Activated T-helper 1 cell treated with anti-CD3 and anti-CD28 coated beads, Interleukin-12 subunit alpha, Interleukin-12 subunit beta, Interleukin-2, Interleukin-4 antibody, amounts not matched to agents 30 ng/mL and 10 ng/mL and 1 ng/mL, durations not matched to agents 14 hours and 24 hours and 36 hours (primary cell): ENCODE results near the gene CLEC18A. TPM values are rescaled to one million over a fixed set of nuclear protein-coding genes. Genes with fewer than 3 reads are reported as not detected.
"Not testable (repeated sequence)": the region's sequence is repeated elsewhere in the genome, so short reads cannot be mapped to it uniquely, and the experiment has no call there.

Experiments used
- DNase-seq: peaks from one replicate; pipeline ENCODE4 v3.0.0; 2021; ENCODE audit warnings: low spot score
- H3K27ac Mint-ChIP-seq: one replicate; pipeline ENCODE4 v1.8.0; 2021; ENCODE audit warnings: mild to moderate bottlenecking, mixed read lengths
- H3K27me3 Mint-ChIP-seq: one replicate; pipeline ENCODE4 v1.8.0; 2022; ENCODE audit warnings: mild to moderate bottlenecking, moderate library complexity, mixed read lengths; ENCODE audit not compliant: insufficient read depth
- H3K36me3 Mint-ChIP-seq: one replicate; pipeline ENCODE4 v1.8.0; 2021; ENCODE audit warnings: low read depth, mixed read lengths
- H3K4me1 Mint-ChIP-seq: one replicate; pipeline ENCODE4 v1.8.0; 2021; ENCODE audit warnings: low read depth, mixed read lengths
- H3K4me3 Mint-ChIP-seq: one replicate; pipeline ENCODE4 v1.8.0; 2021; ENCODE audit warnings: mild to moderate bottlenecking, moderate library complexity, mixed read lengths
- H3K9me3 Mint-ChIP-seq: one replicate; pipeline ENCODE4 v1.8.0; 2021; ENCODE audit warnings: mixed read lengths
- intact Hi-C: fragments of 100-400 bp; cut with micrococcal nuclease; formaldehyde crosslinking; loops from one replicate; pipeline ENCODE4 v1.15.1; 2024
- total RNA-seq: library from RNA; stranded (reverse); gene quantifications from 2 replicates; pipeline ENCODE4 v1.2.3, GENCODE V29; 2022

Gene CLEC18A
- total RNA-seq, result 0.39 and 0.67 TPM in 2 replicates

- H3K27ac Mint-ChIP-seq, H3K9me3 Mint-ChIP-seq, H3K27me3 Mint-ChIP-seq, DNase-seq, H3K36me3 Mint-ChIP-seq, H3K4me1 Mint-ChIP-seq, intact Hi-C loops, H3K4me3 Mint-ChIP-seq: not testable (repeated sequence)
These were observed at the start of gene CLEC18A for GRCh38 chr16:69951017-69951671. TSS of gene CLEC18A (plus strand) at chr16:69951334. CDS start at chr16:69951367, 33 bp downstream.

GRCh38 chr16:69903865-69904415 lies 47.2 kb upstream of the CLEC18A start:
- H3K27me3 Mint-ChIP-seq, result no peaks in the 10 kb centered on the region
- no peak overlapping the region for H3K4me3 Mint-ChIP-seq
- H3K27ac Mint-ChIP-seq, result no peak overlapping the region
- no peaks in the 10 kb centered on the region for H3K4me1 Mint-ChIP-seq
- H3K9me3 Mint-ChIP-seq, result no peaks in the 10 kb centered on the region
- DNase-seq, result no peak
- H3K36me3 Mint-ChIP-seq, result no peaks in the 10 kb centered on the region
- intact Hi-C loops, result no loop called here

DNA sequence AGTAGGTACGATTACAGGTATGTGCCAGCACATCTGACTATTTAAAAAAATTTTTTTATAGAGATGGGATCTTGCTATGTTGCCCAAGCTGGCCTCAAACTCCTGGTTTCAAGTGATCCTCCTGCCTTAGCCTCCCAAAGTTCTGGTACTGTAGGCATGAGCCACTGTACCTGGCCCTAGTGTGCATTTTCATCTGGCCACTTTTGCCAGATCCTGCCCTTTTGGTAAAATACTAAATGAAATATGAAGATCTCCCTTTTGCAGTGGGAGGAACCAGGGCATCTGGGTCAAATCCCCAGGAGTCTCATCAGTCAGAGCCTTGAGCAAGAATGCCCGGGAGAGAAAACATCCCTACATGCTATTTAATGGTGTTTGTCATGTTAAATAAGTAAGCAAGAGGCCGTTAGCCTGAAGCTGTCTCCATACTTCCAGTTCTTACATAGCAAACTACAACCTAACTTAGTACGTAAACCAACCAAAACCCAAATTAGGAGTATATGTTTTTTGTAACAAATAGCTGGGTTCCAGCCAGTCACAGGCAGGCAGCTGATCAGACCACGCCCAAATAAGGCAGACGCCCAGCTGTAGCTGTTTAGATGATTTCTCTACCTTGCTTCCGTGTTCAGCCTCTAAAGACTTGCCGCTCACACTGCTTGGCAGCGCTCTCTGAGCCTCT lies 46.5 kb upstream of the CLEC18A start:
- no peaks in the 10 kb centered on the region for H3K27me3 Mint-ChIP-seq
- intact Hi-C loops, result no loop called here

DNA sequence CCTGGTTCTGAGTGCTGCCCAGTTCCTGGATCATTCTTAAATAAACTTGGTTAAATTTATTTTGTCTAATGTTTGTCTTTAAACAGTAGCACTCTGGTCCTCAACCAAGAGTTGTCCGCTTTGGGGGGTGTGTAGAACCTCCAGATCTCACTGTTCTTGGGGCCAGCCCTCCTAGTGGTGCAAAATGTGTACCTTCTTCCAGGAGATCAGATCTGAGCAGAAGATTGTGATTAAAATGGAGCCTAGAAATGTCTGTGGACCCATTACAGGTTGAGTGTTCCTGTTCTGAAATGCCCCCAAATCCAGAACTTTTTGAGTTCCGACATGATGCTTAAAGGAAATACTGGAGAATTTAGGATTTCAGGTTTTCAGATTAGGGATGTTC lies 46.0 kb upstream of the CLEC18A start:
- intact Hi-C loops, result no loop called here
- Mint-ChIP-seq H3K4me3 (no peak overlapping the region), H3K27me3 (no peaks in the 10 kb centered on the region), H3K36me3 (peaks cover 2% of the 10 kb centered on the region), H3K4me1 (no peaks in the 10 kb centered on the region), H3K9me3 (no peaks in the 10 kb centered on the region), H3K27ac (no peak overlapping the region)
- no peak for DNase-seq

More for the DNA sequence above, 46.5 kb upstream of the CLEC18A start:
- no peaks in the 10 kb centered on the region for H3K9me3 Mint-ChIP-seq
- H3K4me3 Mint-ChIP-seq, result no peak overlapping the region
- no peak overlapping the region for H3K27ac Mint-ChIP-seq
- H3K4me1 Mint-ChIP-seq, result no peaks in the 10 kb centered on the region
- no peak for DNase-seq
- H3K36me3 Mint-ChIP-seq, result no peaks in the 10 kb centered on the region

GRCh38 chr16:69906838-69907401 lies 44.2 kb upstream of the CLEC18A start:
- intact Hi-C loops, result no loop called here
- Mint-ChIP-seq H3K36me3 (peaks cover 5% of the 10 kb centered on the region), H3K27me3 (no peaks in the 10 kb centered on the region), H3K9me3 (no peaks in the 10 kb centered on the region), H3K27ac (no peak overlapping the region), H3K4me1 (no peaks in the 10 kb centered on the region), H3K4me3 (no peak overlapping the region)
- DNase-seq, result no peak

GRCh38 chr16:69909043-69909442 lies 42.1 kb upstream of the CLEC18A start:
- H3K36me3 Mint-ChIP-seq, result peaks cover 5% of the 10 kb centered on the region
- intact Hi-C loops, result no loop called here
- no peaks in the 10 kb centered on the region for H3K27me3 Mint-ChIP-seq

GRCh38 chr16:69909760-69910159 lies 41.4 kb upstream of the CLEC18A start:
- H3K36me3 Mint-ChIP-seq, result peaks cover 7% of the 10 kb centered on the region
- no peaks in the 10 kb centered on the region for H3K9me3 Mint-ChIP-seq
- no peaks in the 10 kb centered on the region for H3K27me3 Mint-ChIP-seq
- intact Hi-C loops, result no loop called here
- no peaks in the 10 kb centered on the region for H3K4me1 Mint-ChIP-seq
- H3K27ac Mint-ChIP-seq, result no peak overlapping the region
- H3K4me3 Mint-ChIP-seq, result no peak overlapping the region
- no peak for DNase-seq

More at GRCh38 chr16:69909043-69909442, 42.1 kb upstream of the CLEC18A start:
- no peak for DNase-seq
- Mint-ChIP-seq H3K4me3 (no peak overlapping the region), H3K9me3 (no peaks in the 10 kb centered on the region), H3K4me1 (no peaks in the 10 kb centered on the region), H3K27ac (no peak overlapping the region)

GRCh38 chr16:69910964-69911363 lies 40.2 kb upstream of the CLEC18A start:
- H3K4me3 Mint-ChIP-seq, result no peak overlapping the region
- no peak overlapping the region for H3K27ac Mint-ChIP-seq
- H3K4me1 Mint-ChIP-seq, result no peaks in the 10 kb centered on the region
- intact Hi-C loops, result no loop called here
- no peaks in the 10 kb centered on the region for H3K9me3 Mint-ChIP-seq
- H3K36me3 Mint-ChIP-seq, result peaks cover 9% of the 10 kb centered on the region
- no peak for DNase-seq
- no peaks in the 10 kb centered on the region for H3K27me3 Mint-ChIP-seq

- Mint-ChIP-seq H3K9me3 (no peaks in the 10 kb centered on the region), H3K27ac (no peak overlapping the region)
- intact Hi-C loops, result no loop called here
These were observed 34.7 kb upstream of the CLEC18A start for GRCh38 chr16:69916462-69916861.

DNA sequence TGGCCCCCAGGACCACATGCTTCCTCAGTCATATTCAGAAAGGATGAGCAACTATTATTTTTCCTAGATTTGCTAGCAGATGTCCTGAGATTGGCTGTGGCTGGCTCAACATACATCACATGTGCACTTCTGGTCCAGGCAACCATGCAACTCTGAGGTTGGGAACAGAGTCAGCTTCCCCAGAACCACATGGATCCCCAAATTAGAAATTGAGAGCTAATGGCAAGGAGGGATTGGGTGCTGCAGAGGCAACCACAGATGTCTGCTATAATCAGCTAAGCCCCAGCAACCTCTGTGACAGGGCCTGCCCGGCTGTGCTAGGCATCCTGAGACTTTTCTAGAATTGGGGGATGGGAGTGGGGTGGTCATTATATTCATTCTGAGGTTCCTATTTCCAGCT lies 33.8 kb upstream of the CLEC18A start:
- no peak for DNase-seq
- intact Hi-C loops, result no loop called here
- Mint-ChIP-seq H3K27me3 (no peaks in the 10 kb centered on the region), H3K27ac (no peak overlapping the region), H3K9me3 (no peaks in the 10 kb centered on the region), H3K36me3 (peaks cover 7% of the 10 kb centered on the region), H3K4me1 (no peaks in the 10 kb centered on the region), H3K4me3 (no peak overlapping the region)

More at GRCh38 chr16:69916462-69916861, 34.7 kb upstream of the CLEC18A start:
- no peak for DNase-seq
- Mint-ChIP-seq H3K36me3 (peaks cover 7% of the 10 kb centered on the region), H3K4me3 (no peak overlapping the region), H3K27me3 (no peaks in the 10 kb centered on the region), H3K4me1 (no peaks in the 10 kb centered on the region)

DNA sequence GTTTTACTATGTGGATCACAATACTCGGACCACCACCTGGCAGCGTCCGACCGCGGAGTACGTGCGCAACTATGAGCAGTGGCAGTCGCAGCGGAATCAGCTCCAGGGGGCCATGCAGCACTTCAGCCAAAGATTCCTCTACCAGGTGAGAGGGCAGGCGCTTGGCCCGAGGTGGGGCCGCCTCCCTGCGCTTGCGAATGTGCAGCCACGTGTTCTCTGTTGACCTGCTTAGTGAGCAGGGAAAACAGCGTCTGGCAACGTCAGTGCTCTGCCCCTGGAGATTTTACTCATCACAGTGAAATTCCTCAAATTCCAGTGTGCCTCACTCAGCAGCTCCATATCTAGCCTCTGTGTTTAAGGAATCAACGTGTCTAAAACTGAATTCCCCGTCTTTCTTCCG lies 33.4 kb upstream of the CLEC18A start:
- Mint-ChIP-seq H3K9me3 (no peaks in the 10 kb centered on the region), H3K27ac (no peak overlapping the region), H3K4me3 (no peak overlapping the region), H3K4me1 (no peaks in the 10 kb centered on the region), H3K36me3 (peaks cover 9% of the 10 kb centered on the region), H3K27me3 (no peaks in the 10 kb centered on the region)
- no peak for DNase-seq
- intact Hi-C loops, result no loop called here

DNA sequence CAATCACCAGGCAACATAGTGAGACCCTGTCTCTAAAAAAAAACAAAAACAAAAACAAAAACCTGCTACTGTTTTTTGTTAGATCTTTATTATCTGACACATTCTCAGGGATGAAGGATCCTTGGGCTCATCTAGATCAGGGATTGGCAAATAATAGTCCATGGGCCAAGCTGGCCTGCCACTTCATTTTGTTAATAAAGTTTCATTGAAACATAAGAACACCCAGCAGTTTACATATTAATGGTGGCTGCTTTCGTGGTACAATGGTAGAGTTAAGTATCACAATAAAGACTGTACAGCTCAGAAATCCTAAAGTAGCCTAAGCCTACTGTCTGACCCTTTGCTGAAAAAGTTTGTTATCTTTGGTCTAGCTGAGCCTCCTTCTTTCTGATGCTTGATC lies 32.9 kb upstream of the CLEC18A start:
- DNase-seq, result no peak
- H3K27me3 Mint-ChIP-seq, result no peaks in the 10 kb centered on the region
- H3K4me3 Mint-ChIP-seq, result no peak overlapping the region
- no peaks in the 10 kb centered on the region for H3K4me1 Mint-ChIP-seq
- H3K36me3 Mint-ChIP-seq, result peaks cover 9% of the 10 kb centered on the region
- intact Hi-C loops, result no loop called here
- H3K9me3 Mint-ChIP-seq, result no peaks in the 10 kb centered on the region
- no peak overlapping the region for H3K27ac Mint-ChIP-seq

DNA sequence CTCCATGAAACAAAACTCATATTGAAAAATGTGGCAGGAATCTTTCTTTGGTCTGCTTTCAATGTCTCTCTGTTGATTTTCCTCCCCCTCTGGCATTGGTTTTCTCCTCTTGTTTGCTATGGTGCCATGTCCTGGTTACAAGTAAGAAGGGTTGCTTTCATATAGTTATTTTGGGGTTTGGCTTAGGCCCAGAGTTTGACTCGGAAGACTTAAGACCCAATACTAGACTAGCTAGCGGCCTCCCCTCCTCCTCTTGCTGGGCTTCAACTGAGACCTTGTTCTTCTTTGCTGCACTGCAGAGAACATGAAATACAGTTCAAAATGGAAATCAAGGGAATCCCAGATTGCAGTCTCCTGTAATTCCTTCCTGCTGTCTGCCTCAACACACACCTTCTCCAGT lies 30.0 kb upstream of the CLEC18A start:
- no peaks in the 10 kb centered on the region for H3K9me3 Mint-ChIP-seq
- DNase-seq, result no peak
- intact Hi-C loops, result no loop called here
- no peaks in the 10 kb centered on the region for H3K4me1 Mint-ChIP-seq
- peaks cover 8% of the 10 kb centered on the region for H3K36me3 Mint-ChIP-seq
- no peak overlapping the region for H3K27ac Mint-ChIP-seq
- H3K27me3 Mint-ChIP-seq, result no peaks in the 10 kb centered on the region
- no peak overlapping the region for H3K4me3 Mint-ChIP-seq
